BJ (cell line): Measurements from ENCODE around the gene KIF16B. TPM values are rescaled to one million over a fixed set of nuclear protein-coding genes. Genes with fewer than 3 reads are reported as not detected.

ENCODE experiments used
- CTCF ChIA-PET: fragments of 350-600 bp; formaldehyde crosslinking; extraction: SDS; loops from one replicate; lab custom pipeline; 2021; ENCODE audit warnings: antibody characterized with exemption, inconsistent platforms; lab: Yijun Ruan, JAX
- POLR2A ChIA-PET: fragments of 300-600 bp; sonication (Branson Sonifier 250); formaldehyde crosslinking; extraction: SDS; loops from one replicate; lab custom pipeline; 2021; ENCODE audit warnings: antibody characterized with exemption; lab: Charles Lee
- DNase-seq: peaks from one replicate; pipeline ENCODE4 v3.0.0-alpha.2; 2011; ENCODE audit warnings: low read depth
- H3K27me3 ChIP-seq: 2 replicates; pipeline ENCODE4 v1.6.0; 2011; ENCODE audit warnings: low read length; ENCODE audit not compliant: control insufficient read depth, insufficient read depth
- H3K36me3 ChIP-seq: 2 replicates; pipeline ENCODE4 v1.5.1; 2011; ENCODE audit warnings: low read length; ENCODE audit not compliant: control insufficient read depth, insufficient read depth
- H3K4me3 ChIP-seq: 2 replicates; pipeline ENCODE4 v1.5.1; 2011; ENCODE audit warnings: low read depth, mild to moderate bottlenecking, control low read depth, low read length
- polyA plus RNA-seq: library from polyadenylated mRNA; depleted of rRNA; stranded (reverse); fragments of >200 nt; gene quantifications from 2 replicates; pipeline ENCODE4 v1.2.3, GENCODE V29; 2011
- TF ChIP-seq, protein P1 (sequence below): IDR thresholded peaks from 2 replicates; pipeline ENCODE4 v1.5.1; 2011; ENCODE audit warnings: low read depth, mild to moderate bottlenecking, control low read depth, inconsistent platforms, low read length, moderate library complexity; ENCODE audit not compliant: insufficient read depth

The KIF16B gene
- polyA plus RNA-seq, 1 experiment, result 3.2 TPM

DNA sequence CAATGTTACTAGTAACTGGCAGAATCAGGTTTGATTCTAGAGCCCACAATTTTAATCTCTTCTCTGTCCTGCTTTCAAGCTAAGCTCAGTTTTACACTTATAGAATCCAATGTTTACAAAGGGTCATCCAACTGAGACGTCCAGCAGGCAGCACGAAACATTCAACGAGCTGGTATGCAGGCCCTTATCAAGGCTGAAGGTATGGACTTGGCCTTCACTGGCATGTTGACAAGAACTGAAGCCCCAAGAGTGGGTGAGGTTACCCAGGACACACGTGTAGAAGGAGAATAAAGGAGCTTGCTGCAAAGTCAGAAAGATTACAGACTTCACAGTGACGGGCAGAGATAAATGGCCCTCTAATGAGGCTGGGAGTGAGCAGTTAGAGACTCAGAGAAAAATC lies 187.4 kb downstream of the KIF16B start:
- Histone ChIP-seq H3K4me3 (no peak overlapping the region), H3K36me3 (no peaks in the 10 kb centered on the region; the same call in 1 of the 2 replicates), H3K27me3 (no peaks in the 10 kb centered on the region)
- no peak for DNase-seq
- ChIA-PET CTCF (interaction anchor here (0.5 kb wide), 1 partner anchor 426 kb away, joined by 3 read pairs; no protein-coding TSS in a partner anchor), POLR2A (no interaction called here)
- TF ChIP-seq, protein P1, sequence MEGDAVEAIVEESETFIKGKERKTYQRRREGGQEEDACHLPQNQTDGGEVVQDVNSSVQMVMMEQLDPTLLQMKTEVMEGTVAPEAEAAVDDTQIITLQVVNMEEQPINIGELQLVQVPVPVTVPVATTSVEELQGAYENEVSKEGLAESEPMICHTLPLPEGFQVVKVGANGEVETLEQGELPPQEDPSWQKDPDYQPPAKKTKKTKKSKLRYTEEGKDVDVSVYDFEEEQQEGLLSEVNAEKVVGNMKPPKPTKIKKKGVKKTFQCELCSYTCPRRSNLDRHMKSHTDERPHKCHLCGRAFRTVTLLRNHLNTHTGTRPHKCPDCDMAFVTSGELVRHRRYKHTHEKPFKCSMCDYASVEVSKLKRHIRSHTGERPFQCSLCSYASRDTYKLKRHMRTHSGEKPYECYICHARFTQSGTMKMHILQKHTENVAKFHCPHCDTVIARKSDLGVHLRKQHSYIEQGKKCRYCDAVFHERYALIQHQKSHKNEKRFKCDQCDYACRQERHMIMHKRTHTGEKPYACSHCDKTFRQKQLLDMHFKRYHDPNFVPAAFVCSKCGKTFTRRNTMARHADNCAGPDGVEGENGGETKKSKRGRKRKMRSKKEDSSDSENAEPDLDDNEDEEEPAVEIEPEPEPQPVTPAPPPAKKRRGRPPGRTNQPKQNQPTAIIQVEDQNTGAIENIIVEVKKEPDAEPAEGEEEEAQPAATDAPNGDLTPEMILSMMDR, result no peak

DNA sequence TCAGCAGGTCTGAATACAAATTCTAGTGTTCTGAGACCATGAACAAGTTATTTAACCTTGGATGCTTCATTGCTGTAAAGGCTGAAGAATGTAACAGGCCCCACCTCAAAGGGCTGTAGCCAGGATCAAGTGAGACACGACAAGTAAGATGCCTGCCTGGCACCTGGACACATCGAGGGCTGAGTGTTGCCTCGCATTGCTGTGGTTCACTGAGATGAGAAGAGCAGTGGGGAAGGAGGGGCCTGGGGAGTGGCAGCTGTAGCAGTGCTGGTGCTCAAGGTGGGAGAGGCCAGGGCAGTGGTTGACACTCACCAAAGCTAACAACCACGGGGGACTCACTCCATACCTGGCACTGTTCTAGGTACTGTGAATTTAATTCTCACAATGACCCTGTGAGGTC lies 187.8 kb downstream of the KIF16B start:
- no peak for DNase-seq
- ChIA-PET CTCF (interaction anchor here (0.5 kb wide), 1 partner anchor 427 kb away, joined by 3 read pairs; no protein-coding TSS in a partner anchor), POLR2A (no interaction called here)
- Histone ChIP-seq H3K36me3 (no peaks in the 10 kb centered on the region; the same call in 1 of the 2 replicates), H3K4me3 (no peak overlapping the region), H3K27me3 (no peaks in the 10 kb centered on the region)
- TF ChIP-seq, protein P1, result no peak

DNA sequence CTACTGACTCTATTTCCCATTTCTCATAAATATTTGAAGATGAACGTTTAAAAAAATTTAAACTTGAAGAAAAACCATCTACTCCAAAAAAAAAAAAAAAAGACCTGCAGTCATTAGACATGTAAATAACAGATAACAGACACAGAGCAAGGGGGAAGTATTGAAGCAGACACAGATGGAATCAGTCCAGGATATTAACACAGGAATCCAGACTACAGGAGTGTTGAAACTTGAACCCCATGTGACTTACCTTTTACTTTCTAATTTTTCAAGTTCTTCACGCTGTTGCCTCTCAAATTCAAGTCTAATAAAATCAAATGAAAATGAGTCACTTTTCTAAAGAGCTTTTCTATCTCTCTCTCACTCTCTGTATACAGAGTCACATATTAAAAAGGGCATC lies 191.8 kb downstream of the KIF16B start:
- Histone ChIP-seq H3K36me3 (no peaks in the 10 kb centered on the region; the same call in 1 of the 2 replicates), H3K4me3 (no peak overlapping the region), H3K27me3 (no peaks in the 10 kb centered on the region)
- DNase-seq, result no peak
- CTCF ChIA-PET, result no interaction called here
- TF ChIP-seq, protein P1, result no peak
- POLR2A ChIA-PET, result interaction anchor here (0.7 kb wide), 1 partner anchor 101 kb away, joined by 4 read pairs; no protein-coding TSS in a partner anchor

DNA sequence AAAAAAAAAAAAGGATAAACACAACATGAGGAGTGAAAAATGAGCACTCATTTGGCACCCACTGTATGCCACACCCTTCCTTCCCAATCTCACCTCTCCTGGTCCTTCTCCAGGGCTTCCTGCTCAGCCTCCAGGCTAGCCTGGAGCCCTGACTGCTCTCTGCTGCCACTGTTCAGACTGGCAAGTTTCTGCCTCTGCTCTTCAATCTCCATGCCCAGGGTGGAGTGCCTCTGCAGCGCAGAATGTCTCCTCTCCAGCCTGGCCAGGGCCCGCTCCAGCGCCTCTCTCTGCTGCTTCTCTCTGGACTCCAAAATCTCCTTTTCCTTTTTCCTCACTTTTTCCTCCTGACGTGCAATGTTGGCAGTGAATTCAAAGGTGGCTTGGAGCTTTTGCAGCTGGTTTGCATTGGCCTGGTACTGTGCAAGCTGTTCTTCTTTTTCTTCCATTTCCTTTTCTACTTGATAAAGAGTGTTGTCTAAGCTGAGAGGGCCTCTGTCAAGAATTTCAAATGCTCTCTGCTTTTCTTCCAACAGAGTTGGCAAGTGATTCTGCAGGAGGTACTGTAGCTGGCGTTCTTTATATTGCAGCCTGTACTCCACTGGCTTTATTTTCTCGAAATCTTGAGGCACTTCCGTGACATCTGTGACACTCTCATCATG lies 194.4 kb downstream of the KIF16B start:
- H3K36me3 ChIP-seq, result no peaks in the 10 kb centered on the region; the same call in 1 of the 2 replicates
- CTCF ChIA-PET, result no interaction called here
- DNase-seq, result no peak
- H3K27me3 ChIP-seq, result no peaks in the 10 kb centered on the region
- H3K4me3 ChIP-seq, result no peak overlapping the region
- TF ChIP-seq, protein P1, result no peak
- POLR2A ChIA-PET, result no interaction called here

DNA sequence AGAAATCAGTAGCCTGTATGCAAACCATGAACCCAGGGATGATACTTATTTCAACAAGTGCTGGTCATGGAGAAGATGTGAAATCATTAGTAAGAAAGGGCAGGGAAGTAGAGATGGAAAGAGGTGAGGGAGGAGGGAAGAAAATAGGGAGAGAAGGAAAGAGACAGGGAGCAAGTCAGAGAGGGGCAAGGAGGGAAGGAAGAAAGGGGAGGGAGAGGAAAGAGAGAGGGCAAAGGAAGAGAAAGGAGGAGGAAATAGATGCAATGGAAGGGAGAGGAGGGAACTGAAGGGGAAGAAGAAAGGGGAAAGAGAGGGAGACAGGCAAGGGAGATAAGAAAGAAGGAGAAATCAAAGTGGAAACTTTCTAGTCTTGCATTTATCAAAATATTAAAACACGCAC lies 195.1 kb downstream of the KIF16B start:
- CTCF ChIA-PET, result no interaction called here
- no peak for DNase-seq
- POLR2A ChIA-PET, result no interaction called here
- no peak overlapping the region for H3K4me3 ChIP-seq
- no peaks in the 10 kb centered on the region; the same call in 1 of the 2 replicates for H3K36me3 ChIP-seq
- H3K27me3 ChIP-seq, result no peaks in the 10 kb centered on the region
- TF ChIP-seq, protein P1, result no peak
